H1 (cell line): ENCODE results near the gene NPIPA5. TPM values are rescaled to one million over a fixed set of nuclear protein-coding genes. Genes with fewer than 3 reads are reported as not detected.

Experiments used
- CTBP2 ChIP-seq: IDR thresholded peaks from 2 replicates; pipeline ENCODE4 v1.7.0; 2011; ENCODE audit warnings: borderline replicate concordance, mild to moderate bottlenecking, moderate library complexity, mixed read lengths, low read length; ENCODE audit not compliant: insufficient read depth, insufficient read length
- EGR1 ChIP-seq: IDR thresholded peaks from 2 replicates; pipeline ENCODE4 v1.6.1; 2011; ENCODE audit warnings: low read depth, low read length, borderline replicate concordance
- HDAC6 ChIP-seq: IDR thresholded peaks from one replicate; pipeline ENCODE4 v1.7.1; 2012; ENCODE audit warnings: low read depth, mild to moderate bottlenecking, inconsistent platforms, low read length, moderate library complexity
- SAP30 ChIP-seq: fragments of 300-600 bp; sonication (generic); IDR thresholded peaks from 2 replicates; pipeline ENCODE4 v1.7.1; 2012; ENCODE audit warnings: low read length, moderate library complexity, mild to moderate bottlenecking, inconsistent platforms; ENCODE audit not compliant: insufficient read depth, insufficient replicate concordance
- polyA plus RNA-seq, 7 experiments: library from polyadenylated mRNA; depleted of rRNA in 3 of 7; stranded (reverse) in 5 of 7; unstranded in 2 of 7; fragments of >200 nt in 5 of 7; fragments of 200-250 nt in 2 of 7; gene quantifications; 1 replicate in 5 of 7; 2 replicates in 1 of 7; 4 replicates in 1 of 7; pipeline versions ENCODE4 v1.2.1 to v1.2.3, GENCODE V29; 2011 to 2013; ENCODE audit warnings: missing spikeins in 2 of 7, mixed read lengths in 2 of 7
- total RNA-seq: library from RNA; stranded (reverse); fragmentation: NEBNext Ultra II Directional; extraction: Animal tissue kit (Norgen Biotek cat#: 25700); gene quantifications from 2 replicates; pipeline ENCODE4 v1.2.1, GENCODE V29; 2021
- TF ChIP-seq, protein P1 (sequence below): IDR thresholded peaks from 2 replicates; pipeline ENCODE4 v1.6.1; 2012; ENCODE audit warnings: inconsistent platforms
- TF ChIP-seq, protein P2 (sequence below): IDR thresholded peaks from 2 replicates; pipeline ENCODE4 v1.6.1; 2012; ENCODE audit warnings: inconsistent platforms
- TF ChIP-seq, protein P3 (sequence below): IDR thresholded peaks from 2 replicates; pipeline ENCODE4 v1.6.1; 2012; ENCODE audit warnings: low read length, inconsistent platforms

The NPIPA5 gene
- total and polyA plus RNA-seq, 2 of the 8 experiments (the other 6 are each of a cell fraction or from before 2014, with no cell fraction given) = 0.61 to 4.1 TPM

DNA sequence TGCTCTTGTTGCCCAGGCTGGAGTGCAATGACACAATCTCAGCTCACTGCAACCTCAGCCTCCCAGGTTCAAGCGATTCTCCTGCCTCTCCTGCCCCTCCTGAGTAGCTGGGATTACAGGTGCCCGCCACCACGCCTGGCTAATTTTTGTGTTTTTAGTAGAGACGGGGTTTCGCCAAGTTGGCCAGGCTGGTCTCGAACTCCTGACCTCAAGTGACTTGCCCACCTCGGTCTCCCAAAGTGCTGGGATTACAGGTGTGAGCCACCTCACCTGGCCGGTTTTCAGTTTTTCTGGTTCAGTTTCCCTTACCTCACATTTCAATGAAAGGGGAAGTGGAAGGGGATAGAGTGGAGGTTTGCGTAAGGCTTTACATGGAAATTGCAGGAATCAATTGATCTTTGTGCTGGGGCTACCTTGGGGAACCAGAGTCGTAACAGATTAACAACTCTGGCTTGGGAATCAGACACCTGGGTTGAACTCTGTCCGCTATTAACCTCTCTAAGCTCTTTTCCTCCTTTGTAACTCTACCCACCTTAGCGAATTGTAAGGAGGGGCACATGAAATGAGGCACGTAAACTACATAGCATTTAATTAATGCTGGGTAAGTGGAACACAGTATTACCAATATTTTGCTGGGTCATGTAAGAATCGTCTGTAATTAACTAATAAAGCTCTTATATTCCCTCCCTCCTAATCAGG is 20.7 kb upstream of the NPIPA5 start (continued):
- TF ChIP-seq EGR1 = no peak
- no peak for TF ChIP-seq SAP30
- TF ChIP-seq, protein P1, sequence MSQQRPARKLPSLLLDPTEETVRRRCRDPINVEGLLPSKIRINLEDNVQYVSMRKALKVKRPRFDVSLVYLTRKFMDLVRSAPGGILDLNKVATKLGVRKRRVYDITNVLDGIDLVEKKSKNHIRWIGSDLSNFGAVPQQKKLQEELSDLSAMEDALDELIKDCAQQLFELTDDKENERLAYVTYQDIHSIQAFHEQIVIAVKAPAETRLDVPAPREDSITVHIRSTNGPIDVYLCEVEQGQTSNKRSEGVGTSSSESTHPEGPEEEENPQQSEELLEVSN = no peak
- TF ChIP-seq HDAC6 = no peak
- TF ChIP-seq, protein P2, sequence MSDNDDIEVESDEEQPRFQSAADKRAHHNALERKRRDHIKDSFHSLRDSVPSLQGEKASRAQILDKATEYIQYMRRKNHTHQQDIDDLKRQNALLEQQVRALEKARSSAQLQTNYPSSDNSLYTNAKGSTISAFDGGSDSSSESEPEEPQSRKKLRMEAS = no peak
- TF ChIP-seq, protein P3, sequence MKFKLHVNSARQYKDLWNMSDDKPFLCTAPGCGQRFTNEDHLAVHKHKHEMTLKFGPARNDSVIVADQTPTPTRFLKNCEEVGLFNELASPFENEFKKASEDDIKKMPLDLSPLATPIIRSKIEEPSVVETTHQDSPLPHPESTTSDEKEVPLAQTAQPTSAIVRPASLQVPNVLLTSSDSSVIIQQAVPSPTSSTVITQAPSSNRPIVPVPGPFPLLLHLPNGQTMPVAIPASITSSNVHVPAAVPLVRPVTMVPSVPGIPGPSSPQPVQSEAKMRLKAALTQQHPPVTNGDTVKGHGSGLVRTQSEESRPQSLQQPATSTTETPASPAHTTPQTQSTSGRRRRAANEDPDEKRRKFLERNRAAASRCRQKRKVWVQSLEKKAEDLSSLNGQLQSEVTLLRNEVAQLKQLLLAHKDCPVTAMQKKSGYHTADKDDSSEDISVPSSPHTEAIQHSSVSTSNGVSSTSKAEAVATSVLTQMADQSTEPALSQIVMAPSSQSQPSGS = no peak
- TF ChIP-seq CTBP2 = no peak
